Measurements from ENCODE around the gene SYT4. TPM values are rescaled to one million over a fixed set of nuclear protein-coding genes. Genes with fewer than 3 reads are reported as not detected.

Gene SYT4
- polyA plus RNA-seq, 1 donor (not counting 4 experiments of a cell fraction or from before 2014, with no cell fraction given) = not detected

- dilution Hi-C loops (cut with MboI; ENCODE audit: extremely low pct_ligation_motif_present, low sequenced_read_pairs) = no loop called here
- H3K27ac ChIP-seq (ENCODE audit: control insufficient read depth, insufficient read depth, low read length) = no peak overlapping the region
These were observed 40.4 kb downstream of the SYT4 start for GRCh38 chr18:43236921-43237320.

GRCh38 chr18:43234889-43235288 lies 42.4 kb downstream of the SYT4 start:
- H3K9me3 ChIP-seq (ENCODE audit: control insufficient read depth, low read depth, low read length) = no peaks in the 10 kb centered on the region
- H3K27ac ChIP-seq (ENCODE audit: control insufficient read depth, insufficient read depth, low read length) = no peak overlapping the region
- dilution Hi-C loops (cut with MboI; ENCODE audit: extremely low pct_ligation_motif_present, low sequenced_read_pairs) = no loop called here
- H3K9ac ChIP-seq (ENCODE audit: control insufficient read depth, extremely low read depth, insufficient read depth, low read length) = no peak overlapping the region
- H3K27me3 ChIP-seq (ENCODE audit: control insufficient read depth, extremely low read depth, insufficient read depth, low read length) = no peaks in the 10 kb centered on the region
- H3K36me3 ChIP-seq (ENCODE audit: control insufficient read depth in 2 of 2, extremely low read depth in 1 of 2, insufficient read depth in 2 of 2, low read length in 2 of 2) = no peaks in the 10 kb centered on the region
- no peak overlapping the region for H3K4me2 ChIP-seq (ENCODE audit: control insufficient read depth, extremely low read depth, insufficient read depth, low read depth, low read length)
- H2AFZ ChIP-seq (ENCODE audit: control insufficient read depth, low read length) = no peak overlapping the region
- no peak for FAIRE-seq
- H3K9me1 ChIP-seq (ENCODE audit: control insufficient read depth, extremely low read depth, insufficient read depth, low read length) = no peaks in the 10 kb centered on the region
- no peaks in the 10 kb centered on the region for H4K20me1 ChIP-seq (ENCODE audit: control insufficient read depth, extremely low read depth, insufficient read depth, low read length)
- no peak overlapping the region for H3K4me3 ChIP-seq (ENCODE audit: control insufficient read depth in 2 of 3, extremely low read depth in 1 of 3, insufficient read depth in 2 of 3, low read depth in 1 of 3, low read length in 3 of 3)
- no peaks in the 10 kb centered on the region for H3K79me2 ChIP-seq (ENCODE audit: control insufficient read depth, insufficient read depth, low read length)
- no peak for TF ChIP-seq CTCF (optimal IDR thresholded peaks at IDR 0.05 in 1 of 3, IDR thresholded peaks at IDR 0.05 in 1 of 3, conservative IDR thresholded peaks at IDR 0.05 in 1 of 3; ENCODE audit: extremely low read depth in 1 of 3, insufficient read depth in 2 of 3, low read length in 3 of 3)
- TF ChIP-seq EZH2 (IDR thresholded peaks at IDR 0.05; ENCODE audit: low read length) = no peak
- no peak for DNase-seq (ENCODE audit: low read depth, low spot score)
- H3K4me1 ChIP-seq (ENCODE audit: control insufficient read depth, extremely low read depth, insufficient read depth, low read length) = no peaks in the 10 kb centered on the region

More at GRCh38 chr18:43236921-43237320, 40.4 kb downstream of the SYT4 start:
- Histone ChIP-seq H3K9me1 (ENCODE audit: control insufficient read depth, extremely low read depth, insufficient read depth, low read length) (no peaks in the 10 kb centered on the region), H3K4me3 (ENCODE audit: control insufficient read depth in 2 of 3, extremely low read depth in 1 of 3, insufficient read depth in 2 of 3, low read depth in 1 of 3, low read length in 3 of 3) (no peak overlapping the region), H3K4me2 (ENCODE audit: control insufficient read depth, extremely low read depth, insufficient read depth, low read depth, low read length) (no peak overlapping the region), H3K27me3 (ENCODE audit: control insufficient read depth, extremely low read depth, insufficient read depth, low read length) (no peaks in the 10 kb centered on the region), H3K4me1 (ENCODE audit: control insufficient read depth, extremely low read depth, insufficient read depth, low read length) (no peaks in the 10 kb centered on the region), H3K9ac (ENCODE audit: control insufficient read depth, extremely low read depth, insufficient read depth, low read length) (no peak overlapping the region), H2AFZ (ENCODE audit: control insufficient read depth, low read length) (no peak overlapping the region), H4K20me1 (ENCODE audit: control insufficient read depth, extremely low read depth, insufficient read depth, low read length) (no peaks in the 10 kb centered on the region), H3K9me3 (ENCODE audit: control insufficient read depth, low read depth, low read length) (no peaks in the 10 kb centered on the region), H3K36me3 (ENCODE audit: control insufficient read depth in 2 of 2, extremely low read depth in 1 of 2, insufficient read depth in 2 of 2, low read length in 2 of 2) (no peaks in the 10 kb centered on the region), H3K79me2 (ENCODE audit: control insufficient read depth, insufficient read depth, low read length) (no peaks in the 10 kb centered on the region)
- FAIRE-seq = no peak
- TF ChIP-seq CTCF (optimal IDR thresholded peaks at IDR 0.05 in 1 of 3, IDR thresholded peaks at IDR 0.05 in 1 of 3, conservative IDR thresholded peaks at IDR 0.05 in 1 of 3; ENCODE audit: extremely low read depth in 1 of 3, insufficient read depth in 2 of 3, low read length in 3 of 3) (no peak), EZH2 (IDR thresholded peaks at IDR 0.05; ENCODE audit: low read length) (no peak)
- DNase-seq (ENCODE audit: low read depth, low spot score) = no peak

All from keratinocyte (primary cell).